Midbrain (tissue), 1 donor: ENCODE results near the gene KCNMA1.
A peak's percentile ranks its signal among the peaks of the same experiment; 100 is the strongest.

Experiments used
- DNase-seq: peaks from one replicate; lab custom pipeline; 2025; lab: John Stamatoyannopoulos, UW

Gene KCNMA1

DNA sequence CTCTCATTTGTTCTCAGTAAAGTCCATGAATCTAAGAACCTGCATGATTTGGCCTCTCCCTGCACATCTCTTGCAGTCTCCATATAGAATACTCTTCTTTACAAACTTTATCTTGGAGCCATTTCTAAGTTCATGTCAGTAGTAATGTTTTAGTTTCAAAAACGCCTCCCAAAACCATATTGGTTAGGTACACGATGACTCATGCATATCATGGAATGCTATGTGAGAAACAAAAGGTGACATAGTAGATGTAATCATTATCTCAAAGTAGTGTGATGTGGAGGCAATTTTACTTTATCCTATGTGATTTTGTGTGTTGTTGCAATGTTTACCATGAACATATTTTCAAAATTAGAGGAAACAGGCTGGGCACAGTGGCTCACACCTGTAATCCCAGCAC is 520.7 kb downstream of the KCNMA1 start:
- DNase-seq: no peak

GRCh38 chr10:77114181-77114821 is 523.3 kb downstream of the KCNMA1 start:
- no peak for DNase-seq

DNA sequence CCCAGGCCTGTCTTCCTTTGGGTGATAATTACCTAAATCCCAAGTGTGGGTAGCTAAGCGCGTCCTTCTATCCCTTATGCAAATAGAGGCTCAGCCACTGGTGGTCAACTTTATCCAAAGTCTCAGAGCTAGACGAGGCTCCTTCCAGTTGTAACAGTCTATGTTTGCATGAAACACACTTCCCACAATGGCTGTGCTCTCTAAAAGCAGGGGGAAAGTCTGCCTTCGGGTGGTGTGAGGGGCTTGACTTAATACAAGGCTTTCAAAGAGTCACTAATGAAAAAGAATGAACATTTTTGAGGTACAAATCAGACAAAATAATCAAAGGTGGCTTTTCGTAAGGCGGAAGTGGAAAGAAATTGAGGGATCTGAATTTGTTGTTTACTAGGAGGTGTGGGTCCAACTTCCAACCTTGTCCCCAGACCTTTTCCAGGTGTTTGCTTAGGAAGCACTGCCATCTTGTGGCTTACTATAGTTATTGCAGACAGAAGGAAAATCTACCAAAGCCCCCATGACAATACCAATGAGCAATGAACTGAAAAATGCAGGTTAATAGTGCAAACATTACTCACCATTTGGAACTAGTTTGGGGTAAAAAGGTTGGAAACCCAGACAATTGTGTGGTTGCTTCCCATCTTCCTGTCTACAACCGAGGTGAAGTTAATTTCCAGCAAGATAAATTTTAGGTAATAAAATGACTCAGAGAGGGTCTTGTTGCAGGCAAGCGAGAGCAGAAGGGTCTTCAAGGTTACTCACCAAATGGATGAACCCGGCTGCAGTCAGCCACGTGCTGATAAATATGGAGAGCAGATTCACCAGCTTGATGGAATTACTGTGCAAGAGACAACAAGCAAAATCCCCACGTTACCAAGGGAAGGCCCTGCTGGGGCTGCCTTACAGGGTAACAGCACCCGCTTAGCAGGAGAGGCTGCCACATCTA is 525.7 kb downstream of the KCNMA1 start:
- DNase-seq: peak; percentile 36

GRCh38 chr10:77110757-77111156 is 526.9 kb downstream of the KCNMA1 start:
- DNase-seq: no peak

DNA sequence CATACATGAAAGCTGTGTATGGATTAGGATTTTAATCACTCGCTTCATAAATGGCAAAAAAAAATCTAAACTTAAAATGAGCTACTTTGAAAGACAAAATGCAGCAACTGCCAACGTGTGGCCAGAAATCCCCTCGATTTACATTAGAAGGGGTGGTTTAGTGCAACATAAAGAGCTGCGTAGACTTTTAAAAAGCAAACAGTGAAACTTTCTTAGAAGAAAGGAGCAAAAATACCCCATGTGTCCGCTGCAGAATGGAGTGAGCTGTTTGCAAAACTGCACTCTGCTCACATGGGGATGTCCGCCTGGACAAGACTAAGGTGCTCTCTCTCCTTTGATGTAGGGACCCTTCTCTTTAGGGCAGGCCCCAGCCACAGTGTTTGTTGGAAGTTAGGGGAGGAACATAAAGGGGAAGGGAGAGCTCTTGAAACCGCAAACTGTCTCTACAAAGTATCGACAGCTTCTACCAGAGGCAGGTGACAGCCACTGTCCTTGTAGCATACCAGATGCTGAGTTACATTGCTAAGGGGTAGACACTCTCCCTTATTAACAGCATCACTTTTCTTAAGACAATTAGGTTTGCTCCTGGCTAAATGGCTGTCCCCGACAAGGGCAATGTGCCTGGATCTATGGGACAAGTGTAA is 528.1 kb downstream of the KCNMA1 start:
- no peak for DNase-seq

GRCh38 chr10:77106676-77107075 is 530.9 kb downstream of the KCNMA1 start:
- no peak for DNase-seq

- no peak for DNase-seq
Measured at GRCh38 chr10:77105761-77106221, 531.8 kb downstream of the KCNMA1 start.

- DNase-seq: no peak
Measured at GRCh38 chr10:77104459-77104980, 533.1 kb downstream of the KCNMA1 start.

DNA sequence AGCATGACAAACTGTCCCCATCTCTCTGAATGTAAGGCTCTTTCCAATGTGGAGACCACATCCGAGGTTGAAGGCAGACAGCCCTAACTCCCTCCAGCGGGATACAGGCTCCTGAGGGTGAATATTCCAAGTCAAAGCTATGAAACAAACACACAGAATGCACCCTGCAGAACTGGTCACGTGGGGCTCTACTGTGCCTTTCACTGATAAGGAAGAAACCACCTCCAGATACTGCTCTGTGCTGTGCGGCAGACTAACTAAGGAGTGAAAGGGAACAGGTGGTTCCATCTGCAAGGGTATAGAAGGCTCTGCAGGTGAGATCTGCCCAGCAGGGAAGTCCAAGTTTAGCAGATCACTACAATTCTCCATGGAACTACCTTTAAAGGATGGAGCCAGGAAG is 534.4 kb downstream of the KCNMA1 start:
- no peak for DNase-seq

DNA sequence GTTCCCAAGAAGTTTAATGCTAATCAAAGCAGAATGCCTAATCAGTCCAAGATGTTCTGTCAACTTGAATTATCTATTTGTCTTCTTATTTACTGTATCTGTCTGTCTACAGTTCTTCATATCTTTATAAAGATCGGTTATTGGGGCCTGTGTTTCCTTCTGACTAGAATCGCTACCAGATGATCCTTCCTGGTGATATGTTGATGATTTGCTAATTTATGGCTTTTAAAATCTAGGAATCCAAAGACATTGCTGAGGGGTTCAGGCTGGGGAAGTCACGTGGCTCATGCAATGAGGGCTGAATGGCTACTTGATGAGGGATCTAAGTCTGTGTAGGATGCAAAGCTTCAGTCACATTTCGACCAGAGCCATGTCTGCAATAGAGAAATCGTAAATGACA is 536.3 kb downstream of the KCNMA1 start:
- no peak for DNase-seq

DNA sequence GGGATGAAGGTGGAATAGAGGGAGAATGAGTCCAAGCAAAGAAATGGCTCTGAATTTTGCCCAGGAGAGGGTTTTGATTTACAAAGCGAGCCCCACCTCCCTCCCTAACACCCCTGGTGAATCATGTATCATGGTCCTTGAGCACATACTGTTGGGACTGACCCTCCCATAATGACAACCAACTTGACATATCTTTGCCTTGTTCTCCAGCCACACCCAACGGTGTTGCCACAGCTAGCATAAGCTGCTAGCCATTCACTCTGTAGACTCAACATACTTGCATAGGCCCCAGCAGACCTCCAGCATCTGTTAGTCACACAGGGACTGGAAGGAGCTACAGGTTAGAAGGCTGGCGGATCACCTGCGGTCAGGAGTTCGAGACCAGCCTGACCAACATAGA is 538.5 kb downstream of the KCNMA1 start:
- no peak for DNase-seq

DNA sequence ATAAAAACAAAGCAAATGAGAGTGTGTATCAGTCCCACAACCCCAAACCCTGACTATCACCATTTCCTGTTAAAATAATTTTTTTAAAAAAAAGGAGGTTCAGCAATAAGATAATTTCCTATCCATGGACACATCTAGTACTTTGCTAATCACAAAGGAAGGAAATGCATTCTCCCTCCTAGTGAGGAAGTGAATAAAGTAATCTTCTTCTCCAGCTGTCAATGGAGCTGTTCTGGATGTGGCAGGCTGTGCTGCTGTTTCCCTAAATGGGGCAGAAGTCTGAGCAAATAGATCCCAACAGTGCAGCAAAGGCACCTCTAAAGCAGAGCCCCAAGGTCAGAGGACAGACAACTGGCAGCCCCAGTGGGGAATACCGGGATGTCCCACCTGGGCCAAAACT is 540.0 kb downstream of the KCNMA1 start:
- DNase-seq: no peak

DNA sequence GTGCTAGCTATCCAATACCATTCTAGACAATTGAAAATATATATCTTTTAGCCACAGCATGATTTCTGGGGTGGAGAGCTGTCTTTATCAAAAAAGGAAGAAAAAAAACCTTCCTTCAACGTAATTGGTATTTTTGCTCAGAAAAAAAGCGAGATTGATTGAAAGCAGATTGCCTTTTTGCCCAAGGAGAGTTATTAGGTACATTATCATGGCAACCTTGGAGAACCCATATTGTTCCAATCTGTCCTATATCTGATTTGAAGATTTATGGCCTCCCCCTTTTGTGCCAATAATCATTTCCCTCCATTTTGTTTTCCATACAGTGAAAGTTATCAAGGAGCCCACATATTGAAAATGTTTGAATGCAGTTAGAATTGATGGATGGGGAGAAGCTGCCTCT is 544.5 kb downstream of the KCNMA1 start:
- DNase-seq: no peak

GRCh38 chr10:77091597-77092165 is 545.9 kb downstream of the KCNMA1 start:
- DNase-seq: no peak

DNA sequence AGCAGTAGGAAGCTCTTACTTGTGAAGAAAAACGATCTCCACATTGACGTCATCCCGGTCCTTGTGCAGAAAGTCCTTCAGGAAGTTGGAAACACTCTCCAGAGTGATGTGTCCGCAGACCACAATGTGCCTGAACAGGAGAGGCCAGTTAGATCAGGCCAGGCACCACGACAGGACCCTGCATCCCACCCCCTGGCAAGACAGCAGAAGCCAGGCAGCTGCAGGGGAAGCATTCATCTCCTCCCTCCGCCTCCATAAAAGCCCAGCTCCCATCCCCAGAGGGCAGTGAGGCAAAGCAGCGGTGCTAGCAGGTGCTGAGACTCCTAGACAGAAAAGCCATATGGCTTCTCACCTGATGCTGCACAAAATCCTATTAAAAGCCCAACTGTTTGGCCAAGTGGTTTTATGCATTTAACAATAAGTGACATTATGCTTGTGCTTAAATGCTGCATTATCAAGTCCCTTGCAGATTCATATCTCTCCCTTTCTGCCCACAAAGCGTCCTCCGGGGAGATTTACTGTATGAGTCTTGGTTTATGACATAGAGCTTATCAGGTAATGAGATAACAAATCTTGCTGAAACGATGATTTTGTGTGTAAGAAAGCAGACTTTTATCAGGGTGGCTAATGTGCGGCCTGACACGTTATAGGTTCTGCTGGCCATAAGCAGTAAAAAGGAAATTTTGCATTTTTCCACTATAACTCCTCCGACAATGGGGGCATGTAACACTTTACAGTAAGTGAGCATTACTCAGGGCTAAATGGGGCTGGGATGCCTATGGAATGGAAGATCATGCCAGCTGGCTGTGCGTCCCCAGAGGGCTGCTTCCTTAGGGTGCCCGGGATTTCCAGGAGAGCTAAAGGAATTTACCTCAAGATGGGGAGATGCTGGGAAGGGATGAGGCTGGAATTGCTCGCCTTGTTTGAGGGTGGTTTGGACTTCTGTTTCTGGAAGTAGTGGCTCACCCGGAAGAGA is 546.9 kb downstream of the KCNMA1 start:
- DNase-seq: no peak

DNA sequence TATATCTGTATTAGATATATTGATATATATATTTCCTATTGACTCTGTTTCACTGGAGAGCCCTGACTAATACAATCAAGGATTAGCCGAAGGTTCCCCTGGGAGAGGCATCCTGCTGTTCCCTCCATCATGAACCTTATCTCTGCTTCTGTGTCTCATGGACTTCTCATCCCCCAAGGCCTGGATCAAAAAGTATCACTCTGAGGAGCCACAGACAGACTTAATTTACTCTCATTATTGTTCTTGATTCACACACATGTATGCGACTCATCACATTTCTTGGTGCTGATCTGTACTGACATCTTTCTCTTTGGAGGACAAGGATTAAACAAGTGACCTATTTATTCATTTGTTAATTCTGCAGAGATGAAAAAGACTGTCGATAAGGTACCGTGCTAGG is 550.2 kb downstream of the KCNMA1 start:
- no peak for DNase-seq

DNA sequence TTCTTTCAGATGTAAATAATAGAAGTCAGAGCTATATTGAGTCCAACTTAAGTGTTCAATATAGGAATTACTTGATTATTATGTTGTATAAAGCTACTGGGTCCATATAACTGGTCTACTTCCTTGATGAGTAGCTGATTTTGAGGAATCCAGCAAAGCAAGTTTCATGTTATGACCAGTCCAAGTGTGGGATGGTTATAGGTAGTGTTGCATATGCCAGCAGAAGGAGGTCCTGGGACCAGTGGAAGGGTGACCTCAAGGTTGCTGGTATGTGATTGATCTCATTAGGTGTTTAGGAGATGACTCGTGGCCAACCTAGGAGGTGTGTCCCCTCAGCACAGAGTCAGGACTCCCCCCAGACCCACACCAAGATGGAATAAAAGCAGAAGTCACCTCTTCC is 551.5 kb downstream of the KCNMA1 start:
- DNase-seq: no peak

DNA sequence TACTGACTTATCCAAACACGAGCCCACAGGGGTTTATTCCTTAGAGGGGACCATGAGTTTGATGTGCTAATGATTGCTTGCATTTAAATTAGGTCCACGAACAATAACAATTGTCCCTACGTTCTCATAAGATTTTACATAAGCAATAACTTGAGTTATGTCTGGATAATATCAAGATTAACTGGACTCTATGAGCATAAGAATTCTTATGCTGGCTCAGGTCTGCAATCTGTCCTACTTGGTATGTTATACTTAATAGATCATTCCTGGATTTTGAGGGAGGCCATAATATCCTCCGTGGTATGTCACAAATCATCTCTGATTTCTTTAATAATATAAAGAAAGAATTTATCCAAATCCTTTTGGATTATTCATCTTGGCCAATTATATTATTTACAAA is 552.3 kb downstream of the KCNMA1 start:
- no peak for DNase-seq

DNA sequence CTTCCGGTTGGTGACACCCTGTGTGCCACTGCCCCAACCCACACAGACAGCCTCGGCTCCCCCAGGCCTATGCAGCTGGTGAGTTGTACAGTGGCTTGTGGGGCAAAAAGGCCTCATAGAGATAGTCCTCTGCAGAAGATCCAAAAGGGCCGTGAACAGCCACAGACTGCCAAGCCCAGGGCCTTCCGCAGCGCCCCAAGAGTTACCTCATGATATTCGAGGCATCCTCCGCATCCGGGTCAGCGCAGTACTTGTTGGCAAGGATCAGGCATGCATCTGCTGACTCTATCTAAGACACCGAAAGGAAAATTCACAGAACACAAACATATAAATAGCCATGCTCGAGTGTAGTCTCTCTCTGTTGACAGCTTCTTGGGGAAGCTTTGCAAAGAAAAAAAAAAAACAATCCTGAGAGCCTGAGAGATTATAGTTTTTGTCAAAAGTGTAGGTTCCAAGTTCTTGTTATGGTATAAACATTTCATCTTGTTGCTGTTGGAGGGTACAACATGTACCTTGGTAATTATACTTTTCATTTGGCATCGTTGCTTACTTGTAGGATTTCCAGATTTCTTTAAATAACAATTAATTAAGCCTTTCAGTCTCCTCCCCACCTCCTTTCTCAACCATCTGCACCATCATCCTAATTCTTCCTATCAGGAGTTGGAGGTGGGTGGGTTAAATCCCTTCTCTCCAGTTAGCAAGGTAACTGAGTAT is 553.0 kb downstream of the KCNMA1 start:
- DNase-seq: no peak

DNA sequence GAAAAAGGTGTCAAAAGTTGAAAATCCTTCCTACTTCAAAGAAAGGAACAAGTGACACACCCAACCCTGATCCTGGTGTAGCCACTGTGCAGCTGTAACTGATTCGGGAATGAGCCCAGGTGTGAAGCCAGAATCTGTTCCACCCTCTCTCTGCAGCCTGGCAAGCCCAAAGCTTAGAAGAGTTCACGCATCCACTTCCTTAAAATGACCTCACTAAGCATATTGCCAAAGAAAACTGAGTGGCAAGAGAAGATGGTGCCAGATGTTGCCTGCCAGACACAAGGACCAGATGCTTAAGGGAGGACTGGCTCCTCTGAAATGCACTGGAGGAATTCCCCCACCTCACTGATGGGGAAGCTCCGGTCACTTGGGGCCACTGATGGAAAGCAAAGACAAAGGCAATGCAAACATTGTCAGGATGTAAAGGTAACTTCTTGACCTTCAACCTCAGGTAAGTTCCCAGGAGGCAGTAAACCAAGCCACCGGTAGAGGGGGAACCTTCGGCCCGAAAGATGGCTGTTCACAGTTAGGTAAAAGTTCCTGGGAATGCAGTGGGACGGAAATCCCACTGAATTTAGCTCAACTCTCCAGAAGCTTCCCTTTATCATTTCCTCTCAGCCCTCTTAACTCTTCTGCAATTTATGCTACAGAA is 554.9 kb downstream of the KCNMA1 start:
- DNase-seq: no peak
